HepG2 (cell line): ENCODE results near the gene FIBP. TPM values are rescaled to one million over a fixed set of nuclear protein-coding genes. Genes with fewer than 3 reads are reported as not detected.

Experiments
- ARID5B ChIP-seq: IDR thresholded peaks from 2 replicates; pipeline ENCODE4 v1.4.0; 2020; ENCODE audit warnings: mild to moderate bottlenecking, missing genetic modification reagents
- ATAD3A ChIP-seq: sonication (generic); formaldehyde crosslinking; IDR thresholded peaks from 2 replicates; pipeline ENCODE4 v1.4.0; 2020; ENCODE audit warnings: missing genetic modification reagents
- NR3C1 ChIP-seq: sonication (generic); formaldehyde crosslinking; IDR thresholded peaks from 2 replicates; pipeline ENCODE4 v1.4.0; 2020; ENCODE audit warnings: missing genetic modification reagents
- REL ChIP-seq: sonication (generic); formaldehyde crosslinking; conservative IDR thresholded peaks from 2 replicates; pipeline ENCODE4 v1.8.0; 2022; ENCODE audit warnings: mild to moderate bottlenecking, missing genetic modification reagents, moderate library complexity
- RFX5 ChIP-seq: IDR thresholded peaks from 2 replicates; pipeline ENCODE4 v1.6.1; 2011; ENCODE audit warnings: low read depth, low read length, improper control_type of control experiment
- RXRB ChIP-seq: IDR thresholded peaks from 2 replicates; pipeline ENCODE4 v1.6.1; 2016; ENCODE audit warnings: borderline replicate concordance, missing genetic modification reagents, missing compliant biosample characterization
- SP1 ChIP-seq, 2 experiments: fragments of 450-650 bp in 1 of 2; sonication (generic) in 1 of 2; formaldehyde crosslinking in 1 of 2; IDR thresholded peaks; 2 replicates each; pipeline versions ENCODE4 v1.4.0 to v1.6.1; 2016 to 2020; ENCODE audit warnings: missing genetic modification reagents in 1 of 2
- ZNF33A ChIP-seq: sonication (generic); formaldehyde crosslinking; IDR thresholded peaks from 2 replicates; pipeline ENCODE4 v1.5.1; 2020; ENCODE audit warnings: missing genetic modification reagents, mild to moderate bottlenecking, moderate library complexity, borderline replicate concordance
- polyA plus RNA-seq, 8 experiments: library from polyadenylated mRNA; depleted of rRNA in 3 of 8; stranded (reverse) in 7 of 8; unstranded in 1 of 8; fragments of >200 nt; fragmentation: Illumina TruSeq in 4 of 8; extraction: Trizol in 4 of 8; gene quantifications; 2 replicates each; pipeline versions ENCODE4 v1.2.1 to v1.2.3, GENCODE V29; 2011 to 2016; ENCODE audit warnings: low read depth in 4 of 8, missing spikeins in 1 of 8, mixed read lengths in 1 of 8; ENCODE audit not compliant: insufficient read depth in 1 of 8
- total RNA-seq, 5 experiments: library from RNA; depleted of rRNA; stranded (reverse); fragments of >200 nt; fragmentation: Illumina TruSeq; extraction: Trizol; gene quantifications; 2 replicates each; pipeline ENCODE4 v1.2.3, GENCODE V29; 2016; ENCODE audit warnings: low read depth in 1 of 5
- TF ChIP-seq, protein P1 (sequence below): sonication (generic); formaldehyde crosslinking; IDR thresholded peaks from 2 replicates; pipeline ENCODE4 v1.4.0; 2020; ENCODE audit warnings: missing genetic modification reagents
- TF ChIP-seq, protein P2 (sequence below): sonication (generic); formaldehyde crosslinking; IDR thresholded peaks from 2 replicates; pipeline ENCODE4 v1.4.0; 2020; ENCODE audit warnings: missing genetic modification reagents, borderline replicate concordance
- TF ChIP-seq, protein P3 (sequence below): sonication (generic); formaldehyde crosslinking; IDR thresholded peaks from 2 replicates; pipeline ENCODE4 v1.5.1; 2020; ENCODE audit warnings: mild to moderate bottlenecking, missing genetic modification reagents

FIBP gene
- total and polyA plus RNA-seq, 2 of the 13 experiments (the other 11 are each of a cell fraction or from before 2014, with no cell fraction given) = 42.9 to 62.1 TPM

GRCh38 chr11:65860278-65861164, 27.8 kb downstream of the FIBP start, which contains the start of gene MUS81 (continued):
- TF ChIP-seq, protein P1, sequence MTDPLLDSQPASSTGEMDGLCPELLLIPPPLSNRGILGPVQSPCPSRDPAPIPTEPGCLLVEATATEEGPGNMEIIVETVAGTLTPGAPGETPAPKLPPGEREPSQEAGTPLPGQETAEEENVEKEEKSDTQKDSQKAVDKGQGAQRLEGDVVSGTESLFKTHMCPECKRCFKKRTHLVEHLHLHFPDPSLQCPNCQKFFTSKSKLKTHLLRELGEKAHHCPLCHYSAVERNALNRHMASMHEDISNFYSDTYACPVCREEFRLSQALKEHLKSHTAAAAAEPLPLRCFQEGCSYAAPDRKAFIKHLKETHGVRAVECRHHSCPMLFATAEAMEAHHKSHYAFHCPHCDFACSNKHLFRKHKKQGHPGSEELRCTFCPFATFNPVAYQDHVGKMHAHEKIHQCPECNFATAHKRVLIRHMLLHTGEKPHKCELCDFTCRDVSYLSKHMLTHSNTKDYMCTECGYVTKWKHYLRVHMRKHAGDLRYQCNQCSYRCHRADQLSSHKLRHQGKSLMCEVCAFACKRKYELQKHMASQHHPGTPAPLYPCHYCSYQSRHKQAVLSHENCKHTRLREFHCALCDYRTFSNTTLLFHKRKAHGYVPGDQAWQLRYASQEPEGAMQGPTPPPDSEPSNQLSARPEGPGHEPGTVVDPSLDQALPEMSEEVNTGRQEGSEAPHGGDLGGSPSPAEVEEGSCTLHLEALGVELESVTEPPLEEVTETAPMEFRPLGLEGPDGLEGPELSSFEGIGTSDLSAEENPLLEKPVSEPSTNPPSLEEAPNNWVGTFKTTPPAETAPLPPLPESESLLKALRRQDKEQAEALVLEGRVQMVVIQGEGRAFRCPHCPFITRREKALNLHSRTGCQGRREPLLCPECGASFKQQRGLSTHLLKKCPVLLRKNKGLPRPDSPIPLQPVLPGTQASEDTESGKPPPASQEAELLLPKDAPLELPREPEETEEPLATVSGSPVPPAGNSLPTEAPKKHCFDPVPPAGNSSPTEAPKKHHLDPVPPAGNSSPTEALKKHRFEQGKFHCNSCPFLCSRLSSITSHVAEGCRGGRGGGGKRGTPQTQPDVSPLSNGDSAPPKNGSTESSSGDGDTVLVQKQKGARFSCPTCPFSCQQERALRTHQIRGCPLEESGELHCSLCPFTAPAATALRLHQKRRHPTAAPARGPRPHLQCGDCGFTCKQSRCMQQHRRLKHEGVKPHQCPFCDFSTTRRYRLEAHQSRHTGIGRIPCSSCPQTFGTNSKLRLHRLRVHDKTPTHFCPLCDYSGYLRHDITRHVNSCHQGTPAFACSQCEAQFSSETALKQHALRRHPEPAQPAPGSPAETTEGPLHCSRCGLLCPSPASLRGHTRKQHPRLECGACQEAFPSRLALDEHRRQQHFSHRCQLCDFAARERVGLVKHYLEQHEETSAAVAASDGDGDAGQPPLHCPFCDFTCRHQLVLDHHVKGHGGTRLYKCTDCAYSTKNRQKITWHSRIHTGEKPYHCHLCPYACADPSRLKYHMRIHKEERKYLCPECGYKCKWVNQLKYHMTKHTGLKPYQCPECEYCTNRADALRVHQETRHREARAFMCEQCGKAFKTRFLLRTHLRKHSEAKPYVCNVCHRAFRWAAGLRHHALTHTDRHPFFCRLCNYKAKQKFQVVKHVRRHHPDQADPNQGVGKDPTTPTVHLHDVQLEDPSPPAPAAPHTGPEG (CRISPR knock-in tag) = no peak
- TF ChIP-seq NR3C1 (CRISPR knock-in tag) = no peak
- no peak for TF ChIP-seq SP1 (IDR thresholded peaks at IDR 0.05)
- peak; percentile 79 for TF ChIP-seq SP1 (CRISPR knock-in tag; IDR thresholded peaks at IDR 0.05)
- TF ChIP-seq ZNF33A (CRISPR knock-in tag) = peak; percentile 88; the same call in 1 of the 2 replicates
- TF ChIP-seq ARID5B (CRISPR knock-in tag) = peak; percentile 25
- no peak for TF ChIP-seq RFX5
- TF ChIP-seq RXRB = peak; percentile 71
- TF ChIP-seq, protein P2, sequence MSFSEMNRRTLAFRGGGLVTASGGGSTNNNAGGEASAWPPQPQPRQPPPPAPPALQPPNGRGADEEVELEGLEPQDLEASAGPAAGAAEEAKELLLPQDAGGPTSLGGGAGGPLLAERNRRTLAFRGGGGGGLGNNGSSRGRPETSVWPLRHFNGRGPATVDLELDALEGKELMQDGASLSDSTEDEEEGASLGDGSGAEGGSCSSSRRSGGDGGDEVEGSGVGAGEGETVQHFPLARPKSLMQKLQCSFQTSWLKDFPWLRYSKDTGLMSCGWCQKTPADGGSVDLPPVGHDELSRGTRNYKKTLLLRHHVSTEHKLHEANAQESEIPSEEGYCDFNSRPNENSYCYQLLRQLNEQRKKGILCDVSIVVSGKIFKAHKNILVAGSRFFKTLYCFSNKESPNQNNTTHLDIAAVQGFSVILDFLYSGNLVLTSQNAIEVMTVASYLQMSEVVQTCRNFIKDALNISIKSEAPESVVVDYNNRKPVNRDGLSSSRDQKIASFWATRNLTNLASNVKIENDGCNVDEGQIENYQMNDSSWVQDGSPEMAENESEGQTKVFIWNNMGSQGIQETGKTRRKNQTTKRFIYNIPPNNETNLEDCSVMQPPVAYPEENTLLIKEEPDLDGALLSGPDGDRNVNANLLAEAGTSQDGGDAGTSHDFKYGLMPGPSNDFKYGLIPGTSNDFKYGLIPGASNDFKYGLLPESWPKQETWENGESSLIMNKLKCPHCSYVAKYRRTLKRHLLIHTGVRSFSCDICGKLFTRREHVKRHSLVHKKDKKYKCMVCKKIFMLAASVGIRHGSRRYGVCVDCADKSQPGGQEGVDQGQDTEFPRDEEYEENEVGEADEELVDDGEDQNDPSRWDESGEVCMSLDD (CRISPR knock-in tag) = peak; percentile 71; the same call in 1 of the 2 replicates
- TF ChIP-seq, protein P3, sequence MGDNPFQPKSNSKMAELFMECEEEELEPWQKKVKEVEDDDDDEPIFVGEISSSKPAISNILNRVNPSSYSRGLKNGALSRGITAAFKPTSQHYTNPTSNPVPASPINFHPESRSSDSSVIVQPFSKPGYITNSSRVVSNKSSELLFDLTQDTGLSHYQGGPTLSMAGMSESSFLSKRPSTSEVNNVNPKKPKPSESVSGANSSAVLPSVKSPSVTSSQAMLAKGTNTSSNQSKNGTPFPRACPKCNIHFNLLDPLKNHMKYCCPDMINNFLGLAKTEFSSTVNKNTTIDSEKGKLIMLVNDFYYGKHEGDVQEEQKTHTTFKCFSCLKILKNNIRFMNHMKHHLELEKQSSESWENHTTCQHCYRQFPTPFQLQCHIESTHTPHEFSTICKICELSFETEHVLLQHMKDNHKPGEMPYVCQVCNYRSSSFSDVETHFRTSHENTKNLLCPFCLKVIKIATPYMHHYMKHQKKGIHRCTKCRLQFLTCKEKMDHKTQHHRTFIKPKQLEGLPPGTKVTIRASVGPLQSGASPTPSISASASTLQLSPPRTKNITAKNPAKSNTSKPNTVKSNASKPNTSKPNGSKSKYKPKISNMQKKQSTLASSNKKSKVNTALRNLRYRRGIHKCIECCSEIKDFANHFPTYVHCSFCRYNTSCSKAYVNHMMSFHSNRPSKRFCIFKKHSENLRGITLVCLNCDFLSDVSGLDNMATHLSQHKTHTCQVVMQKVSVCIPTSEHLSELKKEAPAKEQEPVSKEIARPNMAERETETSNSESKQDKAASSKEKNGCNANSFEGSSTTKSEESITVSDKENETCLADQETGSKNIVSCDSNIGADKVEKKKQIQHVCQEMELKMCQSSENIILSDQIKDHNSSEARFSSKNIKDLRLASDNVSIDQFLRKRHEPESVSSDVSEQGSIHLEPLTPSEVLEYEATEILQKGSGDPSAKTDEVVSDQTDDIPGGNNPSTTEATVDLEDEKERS (CRISPR knock-in tag) = no peak
- no peak for TF ChIP-seq ATAD3A (CRISPR knock-in tag)
- TF ChIP-seq REL (CRISPR knock-in tag) = peak; percentile 73; the same call in 1 of the 2 replicates
